Glutamatergic neuron (in vitro differentiated cells): ENCODE results near the gene CFAP20DC. TPM values are rescaled to one million over a fixed set of nuclear protein-coding genes. Genes with fewer than 3 reads are reported as not detected.
"Not testable (repeated sequence)": the region's sequence is repeated elsewhere in the genome, so short reads cannot be mapped to it uniquely, and the experiment has no call there.

Experiments
- DNase-seq: peaks from one replicate; pipeline ENCODE4 v3.0.0; 2022
- H3K27ac Mint-ChIP-seq: one replicate; pipeline ENCODE4 v1.8.0; 2020; ENCODE audit warnings: mild to moderate bottlenecking, mixed read lengths, inconsistent platforms; ENCODE audit not compliant: unreplicated experiment
- H3K27me3 Mint-ChIP-seq: one replicate; pipeline ENCODE4 v1.8.0; 2020; ENCODE audit warnings: mild to moderate bottlenecking, moderate library complexity, mixed read lengths, inconsistent platforms; ENCODE audit not compliant: unreplicated experiment
- H3K36me3 Mint-ChIP-seq: one replicate; pipeline ENCODE4 v1.8.0; 2020; ENCODE audit warnings: mild to moderate bottlenecking, mixed read lengths, inconsistent platforms; ENCODE audit not compliant: unreplicated experiment
- H3K4me1 Mint-ChIP-seq: one replicate; pipeline ENCODE4 v1.8.0; 2020; ENCODE audit warnings: mild to moderate bottlenecking, low read depth, mixed read lengths, inconsistent platforms; ENCODE audit not compliant: unreplicated experiment
- H3K4me3 Mint-ChIP-seq: one replicate; pipeline ENCODE4 v1.8.0; 2020; ENCODE audit warnings: mild to moderate bottlenecking, mixed read lengths, inconsistent platforms; ENCODE audit not compliant: unreplicated experiment
- H3K9me3 Mint-ChIP-seq: one replicate; pipeline ENCODE4 v1.8.0; 2020; ENCODE audit warnings: mild to moderate bottlenecking, moderate library complexity, mixed read lengths, inconsistent platforms; ENCODE audit not compliant: unreplicated experiment
- CTCF ChIP-seq: fragments of 200-600 bp; sonication (generic); IDR thresholded peaks from one replicate; pipeline ENCODE4 v1.5.0; 2021; ENCODE audit not compliant: partially characterized antibody, unreplicated experiment
- total RNA-seq: library from RNA; stranded (reverse); fragmentation: NEBNext Ultra II Directional; extraction: Animal tissue kit (Norgen Biotek cat#: 25700); gene quantifications from one replicate; pipeline ENCODE4 v1.2.1, GENCODE V29; 2021; ENCODE audit not compliant: unreplicated experiment

CFAP20DC gene
- total RNA-seq, 1 donor from 2014 or later = 8.4 TPM

- no peak for DNase-seq
- peaks cover 4% of the 10 kb centered on the region for H3K9me3 Mint-ChIP-seq
- TF ChIP-seq CTCF = no peak
- no peaks in the 10 kb centered on the region for H3K27me3 Mint-ChIP-seq
- no peak overlapping the region for H3K4me3 Mint-ChIP-seq
- H3K27ac Mint-ChIP-seq = no peak overlapping the region
- no peaks in the 10 kb centered on the region for H3K4me1 Mint-ChIP-seq
- H3K36me3 Mint-ChIP-seq = no peaks in the 10 kb centered on the region
Measured at GRCh38 chr3:58835086-58835485, 214.7 kb downstream of the CFAP20DC start.

- Mint-ChIP-seq H3K27ac (no peak overlapping the region), H3K36me3 (no peaks in the 10 kb centered on the region), H3K27me3 (no peaks in the 10 kb centered on the region), H3K4me3 (no peak overlapping the region), H3K9me3 (peaks cover 4% of the 10 kb centered on the region), H3K4me1 (no peaks in the 10 kb centered on the region)
- no peak for DNase-seq
- TF ChIP-seq CTCF = no peak
Measured at GRCh38 chr3:58833491-58833890, 216.3 kb downstream of the CFAP20DC start.

GRCh38 chr3:58829321-58830000 lies 220.4 kb downstream of the CFAP20DC start:
- Mint-ChIP-seq H3K36me3 (no peaks in the 10 kb centered on the region), H3K9me3 (no peaks in the 10 kb centered on the region), H3K27ac (no peak overlapping the region), H3K4me3 (no peak overlapping the region), H3K27me3 (peaks cover 2% of the 10 kb centered on the region), H3K4me1 (peaks cover 4% of the 10 kb centered on the region)
- DNase-seq = no peak
- TF ChIP-seq CTCF = no peak

- Mint-ChIP-seq H3K27ac (peak overlapping the region; percentile 15), H3K27me3 (peaks cover 2% of the 10 kb centered on the region), H3K4me1 (peaks cover 4% of the 10 kb centered on the region), H3K36me3 (no peaks in the 10 kb centered on the region), H3K9me3 (no peaks in the 10 kb centered on the region), H3K4me3 (no peak overlapping the region)
- no peak for DNase-seq
- no peak for TF ChIP-seq CTCF
Measured at GRCh38 chr3:58824777-58825176, 225.0 kb downstream of the CFAP20DC start.

GRCh38 chr3:58824285-58824684 lies 225.5 kb downstream of the CFAP20DC start:
- H3K36me3 Mint-ChIP-seq = no peaks in the 10 kb centered on the region
- TF ChIP-seq CTCF = peak; percentile 75
- no peaks in the 10 kb centered on the region for H3K9me3 Mint-ChIP-seq
- peaks cover 2% of the 10 kb centered on the region for H3K27me3 Mint-ChIP-seq
- peaks cover 4% of the 10 kb centered on the region for H3K4me1 Mint-ChIP-seq
- no peak overlapping the region for H3K27ac Mint-ChIP-seq
- DNase-seq = peak; percentile 88
- H3K4me3 Mint-ChIP-seq = no peak overlapping the region

DNA sequence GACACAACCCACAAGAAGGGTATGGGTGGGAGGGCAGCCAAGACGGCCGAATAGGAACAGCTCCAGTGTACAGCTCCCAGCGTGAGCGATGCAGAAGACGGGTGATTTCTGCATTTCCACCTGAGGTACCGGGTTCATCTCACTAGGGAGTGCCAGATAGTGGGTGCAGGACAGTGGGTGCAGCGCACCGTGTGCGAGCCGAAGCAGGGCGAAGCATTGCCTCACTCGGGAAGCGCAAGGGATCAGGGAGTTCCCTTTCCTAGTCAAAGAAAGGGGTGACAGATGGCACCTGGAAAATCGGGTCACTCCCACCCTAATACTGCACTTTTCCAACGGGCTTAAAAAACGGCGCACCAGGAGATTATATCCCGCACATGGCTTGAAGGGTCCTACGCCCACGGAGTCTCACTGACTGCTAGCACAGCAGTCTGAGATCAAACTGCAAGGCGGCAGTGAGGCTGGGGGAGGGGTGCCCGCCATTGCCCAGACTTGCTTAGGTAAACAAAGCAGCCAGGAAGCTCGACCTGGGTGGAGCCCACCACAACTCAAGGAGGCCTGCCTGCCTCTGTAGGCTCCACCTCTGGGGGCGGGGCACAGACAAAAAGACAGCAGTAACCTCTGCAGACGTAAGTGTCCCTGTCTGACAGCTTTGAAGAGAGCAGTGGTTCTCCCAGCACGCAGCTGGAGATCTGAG lies 243.1 kb downstream of the CFAP20DC start:
- not testable (repeated sequence) for H3K27ac Mint-ChIP-seq, H3K4me3 Mint-ChIP-seq, H3K4me1 Mint-ChIP-seq, H3K36me3 Mint-ChIP-seq, H3K27me3 Mint-ChIP-seq, H3K9me3 Mint-ChIP-seq, DNase-seq
